GM21515 (cell line): ENCODE measurements around the gene SCART1.
"Not testable (repeated sequence)": the region's sequence is repeated elsewhere in the genome, so short reads cannot be mapped to it uniquely, and the experiment has no call there.

Experiments used
- ATAC-seq: cut with Tn5 transposase; IDR thresholded peaks from one replicate; pipeline ENCODE4 v1.9.1; 2021; ENCODE audit not compliant: unreplicated experiment

The SCART1 gene

GRCh38 chr10:133431888-133432613 lies 21.7 kb upstream of the SCART1 start:
- ATAC-seq = not testable (repeated sequence)

GRCh38 chr10:133432789-133433188 lies 21.0 kb upstream of the SCART1 start:
- ATAC-seq = not testable (repeated sequence)

GRCh38 chr10:133438711-133439273 lies 15.0 kb upstream of the SCART1 start:
- no peak for ATAC-seq

- no peak for ATAC-seq
Measured at GRCh38 chr10:133439517-133440461, 14.0 kb upstream of the SCART1 start.

GRCh38 chr10:133440633-133441285 lies 13.0 kb upstream of the SCART1 start:
- no peak for ATAC-seq

- not testable (repeated sequence) for ATAC-seq
Measured at GRCh38 chr10:133441356-133441755, 12.4 kb upstream of the SCART1 start.

- ATAC-seq = no peak
Measured at GRCh38 chr10:133441780-133442179, 12.0 kb upstream of the SCART1 start.

DNA sequence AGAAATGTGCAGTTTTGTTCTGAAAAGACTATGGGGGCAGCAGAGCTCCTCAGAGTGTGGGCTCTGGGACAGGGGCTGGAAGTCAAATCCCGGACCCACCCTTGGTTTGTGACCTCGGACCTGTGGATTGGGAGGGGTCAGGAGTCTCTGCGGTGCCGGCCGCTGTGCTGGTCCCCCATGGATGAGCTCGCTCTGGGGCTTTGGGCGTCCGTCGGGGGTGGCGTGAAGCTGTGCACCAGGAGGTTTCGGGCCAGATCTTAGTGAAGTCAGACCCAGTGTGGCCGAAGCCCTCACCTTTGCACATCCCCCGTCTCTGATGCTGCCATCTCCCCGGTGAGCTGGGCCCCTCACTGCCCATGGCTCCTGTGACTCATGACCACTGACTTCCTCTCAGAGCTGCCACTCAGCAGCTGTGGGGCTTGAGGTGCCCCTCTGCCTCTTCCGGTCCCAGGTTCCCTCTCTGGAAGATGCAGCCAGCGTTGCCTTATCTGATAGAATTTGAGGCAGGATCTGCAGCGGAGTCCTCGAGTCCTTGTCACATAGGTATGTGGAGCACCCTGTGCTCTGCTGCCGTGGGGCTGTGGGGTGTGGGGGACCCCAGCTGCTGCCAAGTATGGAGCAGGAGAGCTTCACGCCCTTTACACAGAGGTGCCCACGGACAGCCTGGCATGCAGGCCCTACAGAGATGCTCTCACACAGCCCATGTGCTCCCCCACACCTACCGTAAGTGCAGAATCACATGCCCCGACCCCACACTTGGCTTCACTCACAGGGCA lies 11.4 kb upstream of the SCART1 start:
- ATAC-seq = no peak

DNA sequence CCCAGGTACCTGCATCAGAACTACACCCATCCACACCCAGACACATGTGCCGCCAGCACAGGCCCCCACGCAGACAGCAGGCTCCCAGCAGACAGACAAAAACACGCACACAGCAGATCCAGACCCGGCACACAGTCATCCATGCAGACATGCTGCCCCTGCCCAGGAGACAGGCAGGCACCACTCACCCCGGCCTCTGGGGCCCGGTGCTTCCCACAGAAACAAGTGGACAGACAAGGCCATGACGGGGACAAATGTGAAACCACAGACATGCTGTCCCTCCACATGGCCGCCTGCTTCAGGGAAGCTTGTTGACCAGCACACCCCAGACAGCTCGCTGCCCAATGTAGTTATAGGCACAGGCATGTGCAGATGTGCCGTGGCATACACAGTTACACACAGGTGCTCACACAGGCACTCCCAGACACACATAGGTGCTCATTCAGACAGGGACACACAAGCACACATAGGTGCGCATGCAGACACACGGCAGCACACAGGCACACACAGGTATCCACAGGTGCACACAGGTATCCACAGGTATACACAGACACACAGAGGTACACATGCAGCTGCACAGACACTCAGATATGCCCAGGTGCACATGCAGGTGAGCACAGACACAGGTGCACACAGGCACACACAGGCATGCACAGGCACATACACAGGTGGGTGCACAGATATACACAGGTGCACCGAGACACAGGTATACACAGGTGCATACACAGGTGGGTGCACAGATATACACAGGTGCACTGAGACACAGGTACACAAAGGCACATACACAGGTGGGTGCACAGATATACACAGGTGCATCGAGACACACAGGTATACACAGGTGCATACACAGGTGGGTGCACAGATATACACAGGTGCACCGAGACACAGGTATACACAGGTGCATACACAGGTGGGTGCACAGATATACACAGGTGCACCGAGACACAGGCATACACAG lies 10.5 kb upstream of the SCART1 start:
- ATAC-seq = no peak

DNA sequence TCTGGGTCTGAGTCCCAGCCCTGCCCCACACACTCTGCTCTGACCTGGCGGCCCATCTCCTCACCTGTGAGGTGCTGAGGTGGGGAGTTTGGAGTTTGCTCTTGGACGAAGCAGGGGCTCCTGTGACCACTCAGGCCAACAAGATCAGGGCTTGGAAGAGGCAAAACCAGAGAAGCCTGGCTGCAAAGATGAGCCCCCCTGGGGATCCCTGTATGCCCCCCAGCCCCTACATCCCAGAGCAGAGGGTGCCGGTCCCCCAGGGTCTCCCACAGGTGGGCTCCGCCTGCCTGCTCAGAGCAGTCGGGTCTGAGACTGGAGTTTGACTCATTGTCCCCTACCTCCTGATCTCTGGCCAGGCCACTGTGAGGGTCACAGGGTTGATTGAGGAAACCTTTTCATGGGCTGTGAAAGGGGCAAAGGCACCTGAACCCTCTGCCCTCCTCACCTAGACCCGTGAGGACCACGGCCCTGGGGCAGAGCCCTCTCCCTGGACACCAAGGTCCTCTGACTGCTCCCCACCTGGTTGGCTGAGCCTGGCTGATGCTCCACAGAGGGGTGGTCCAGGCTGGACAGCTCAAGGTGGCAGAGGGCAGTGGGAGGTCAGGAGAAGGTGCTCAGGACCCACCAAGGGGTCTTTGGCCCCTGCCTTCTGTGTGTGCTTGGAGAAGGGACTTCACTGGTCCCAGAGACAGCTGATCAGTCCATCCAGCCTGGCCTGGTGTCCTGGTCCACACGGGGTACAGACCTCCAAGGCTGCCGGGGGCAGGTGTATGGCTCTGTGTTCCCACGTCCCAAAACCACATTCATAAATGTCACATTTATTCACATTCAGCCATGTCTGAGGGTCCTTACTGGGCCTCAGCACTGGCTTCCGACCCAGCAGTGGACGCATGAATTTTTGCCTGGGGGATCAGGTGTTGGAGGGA lies 9.1 kb upstream of the SCART1 start:
- ATAC-seq = no peak

DNA sequence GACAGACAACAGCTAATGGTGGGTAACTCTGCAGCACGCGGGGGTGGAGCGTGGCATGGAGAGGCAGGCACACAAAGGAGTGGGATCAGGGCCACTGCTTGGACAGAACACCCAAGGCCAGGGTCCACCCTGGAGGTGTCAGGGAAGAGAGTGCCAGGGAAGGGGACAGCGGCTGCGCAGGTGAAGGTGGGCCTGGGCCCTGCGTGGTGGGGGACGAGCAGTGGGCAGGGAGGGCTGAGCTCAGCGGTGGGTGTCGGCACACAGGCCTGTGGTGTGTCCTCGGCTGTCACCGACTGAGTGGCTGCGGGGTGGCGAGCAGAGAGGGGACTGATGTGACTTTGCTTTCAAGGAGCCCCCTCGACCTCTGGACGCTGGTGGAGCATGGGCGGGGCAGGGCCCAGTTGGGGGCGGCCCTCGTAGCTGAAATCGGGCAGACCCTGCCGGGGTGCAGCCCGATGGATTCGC lies 8.4 kb upstream of the SCART1 start:
- ATAC-seq = no peak

- ATAC-seq = no peak
Measured at GRCh38 chr10:133445751-133446708, 7.7 kb upstream of the SCART1 start.

DNA sequence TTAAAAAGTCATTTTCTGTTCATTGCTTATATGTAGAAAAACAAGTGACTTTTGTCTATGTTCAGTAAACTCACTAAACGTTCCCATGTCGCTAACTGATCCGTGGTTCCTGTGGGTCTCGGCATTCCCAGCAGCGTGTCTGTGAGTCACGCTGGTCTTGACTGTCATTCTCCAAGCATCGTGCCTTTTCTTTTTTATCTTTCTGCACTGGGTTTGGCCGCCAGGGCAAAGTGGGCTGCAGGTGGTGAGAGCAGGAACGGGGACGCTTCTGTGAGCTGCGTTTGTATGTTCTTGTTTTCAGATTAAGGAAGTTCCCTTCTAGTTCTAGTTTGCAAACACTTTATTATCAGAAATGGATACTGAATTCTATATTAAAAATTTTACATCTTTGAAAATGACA lies 6.8 kb upstream of the SCART1 start:
- ATAC-seq = no peak

- ATAC-seq = no peak
Measured at GRCh38 chr10:133448120-133448519, 5.6 kb upstream of the SCART1 start.

DNA sequence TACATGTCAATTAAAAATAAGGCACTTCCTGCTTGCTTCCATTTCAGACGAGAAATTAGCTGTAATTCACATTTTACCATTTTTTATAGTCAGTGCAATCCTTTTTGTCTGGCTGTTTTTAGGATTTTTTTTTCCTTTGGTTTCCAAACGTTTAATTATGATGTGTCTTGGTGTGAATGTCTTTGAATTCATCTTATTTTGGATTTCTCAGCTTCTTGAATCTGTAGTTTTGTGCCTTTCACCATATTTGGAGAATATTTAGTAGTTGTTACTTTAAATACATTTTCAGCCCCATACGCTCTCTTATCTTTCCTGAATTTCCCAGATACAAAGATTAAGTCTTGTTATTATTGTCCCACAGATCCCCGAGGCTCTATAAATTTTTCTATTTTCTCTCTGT lies 2.4 kb upstream of the SCART1 start:
- ATAC-seq = no peak

- no peak for ATAC-seq
Measured at GRCh38 chr10:133452453-133452852, 1.3 kb upstream of the SCART1 start.
